HCT116 (cell line): Measurements from ENCODE around the gene NUFIP2. TPM values are rescaled to one million over a fixed set of nuclear protein-coding genes. Genes with fewer than 3 reads are reported as not detected.
"Not testable (repeated sequence)": the region's sequence is repeated elsewhere in the genome, so short reads cannot be mapped to it uniquely, and the experiment has no call there.

ENCODE experiments used
- ATAC-seq: fragments of 200-7000 bp; cut with Tn5 transposase; 2 replicates; pipeline ENCODE4 v1.9.1; 2020; ENCODE audit warnings: mild to moderate bottlenecking, moderate library complexity
- BruUV-seq: library from RNA; stranded (reverse); fragments of 400-500 nt; replicated peaks from 2 replicates; lab custom pipeline; 2021; lab: Mats Ljungman, UMichigan
- CTCF ChIA-PET: fragments of 300-600 bp; sonication (Branson Sonifier 250); formaldehyde crosslinking; loops from one replicate; lab custom pipeline; 2021; ENCODE audit warnings: antibody characterized with exemption; lab: Charles Lee
- POLR2A ChIA-PET: fragments of 300-600, 350-600 bp; sonication (Branson Sonifier 250); formaldehyde crosslinking; loops from one replicate; lab custom pipeline; 2021; ENCODE audit warnings: antibody characterized with exemption; lab: Charles Lee
- RAD21 ChIA-PET, 2 experiments: fragments of 300-600 bp; sonication (Branson Sonifier 250); formaldehyde crosslinking; loops; one replicate each; lab custom pipeline; 2023; ENCODE audit warnings: low total read pairs in 2 of 2; ENCODE audit not compliant: uncharacterized antibody in 2 of 2, unreplicated experiment in 2 of 2, low non-redundant PET in 1 of 2; lab: Charles Lee
- DNase-seq: peaks from one replicate; pipeline ENCODE4 v3.0.0-alpha.2; 2010; ENCODE audit warnings: low read depth, low spot score
- H2AFZ ChIP-seq: fragments of 200-600 bp; shearing (Covaris generic), sonication (generic); 2 replicates; pipeline ENCODE4 v1.6.1; 2017; ENCODE audit warnings: low read depth, mixed run types, mixed read lengths, antibody characterized with exemption, low read length; ENCODE audit not compliant: poor library complexity, severe bottlenecking
- H3K27ac ChIP-seq: 2 replicates; pipeline ENCODE4 v1.5.1; 2012; ENCODE audit warnings: low read depth, low read length
- H3K27me3 ChIP-seq: fragments of 200-600 bp; sonication (generic); 2 replicates; pipeline ENCODE4 v1.6.1; 2016; ENCODE audit warnings: mixed run types, low read length, mixed read lengths; ENCODE audit not compliant: insufficient read depth
- H3K36me3 ChIP-seq, 2 experiments: fragments of 200-500 bp in 1 of 2; fragments of 200-600 bp in 1 of 2; sonication (Bioruptor generic) in 1 of 2; sonication (generic) in 1 of 2; 2 replicates each; pipeline versions ENCODE4 v1.5.1 to v1.6.1; 2014 to 2016; ENCODE audit warnings: low read length in 2 of 2, inconsistent platforms in 1 of 2, mixed read lengths in 1 of 2, mixed run types in 1 of 2; ENCODE audit not compliant: insufficient read depth in 2 of 2, control insufficient read depth in 1 of 2
- H3K4me1 ChIP-seq, 2 experiments: fragments of 200-600 bp in 1 of 2; sonication (generic) in 1 of 2; 2 replicates each; pipeline versions ENCODE4 v1.5.1 to v1.6.1; 2012 to 2017; ENCODE audit warnings: low read length in 2 of 2, inconsistent platforms in 1 of 2, mild to moderate bottlenecking in 1 of 2, mixed read lengths in 1 of 2, mixed run types in 1 of 2, moderate library complexity in 1 of 2; ENCODE audit not compliant: insufficient read depth in 2 of 2, control insufficient read depth in 1 of 2
- H3K4me2 ChIP-seq: fragments of 200-600 bp; sonication (generic); 2 replicates; pipeline ENCODE4 v1.6.1; 2017; ENCODE audit warnings: mixed run types, low read length, mixed read lengths
- H3K4me3 ChIP-seq, 2 experiments: fragments of 200-600 bp in 1 of 2; sonication (generic) in 1 of 2; replicated peaks in 1 of 2; 2 replicates each; pipeline ENCODE4 v1.5.1; 2011 to 2016; ENCODE audit warnings: low read length in 2 of 2, control low read depth in 1 of 2, low read depth in 1 of 2, mild to moderate bottlenecking in 1 of 2, mixed read lengths in 1 of 2, mixed run types in 1 of 2
- H3K79me2 ChIP-seq: fragments of 200-600 bp; sonication (generic); 2 replicates; pipeline ENCODE4 v1.6.1; 2017; ENCODE audit warnings: mild to moderate bottlenecking, mixed run types, low read length, moderate library complexity, mixed read lengths; ENCODE audit not compliant: insufficient read depth
- H3K9ac ChIP-seq: fragments of 200-600 bp; sonication (generic); 2 replicates; pipeline ENCODE4 v1.6.1; 2016; ENCODE audit warnings: low read length, mixed read lengths
- H3K9me2 ChIP-seq: fragments of 200-600 bp; sonication (generic), shearing (Covaris generic); 2 replicates; pipeline ENCODE4 v1.6.1; 2017; ENCODE audit warnings: mixed run types, mild to moderate bottlenecking, moderate library complexity; ENCODE audit not compliant: insufficient read depth
- H3K9me3 ChIP-seq, 2 experiments: fragments of 200-500 bp in 1 of 2; fragments of 200-600 bp in 1 of 2; sonication (Bioruptor generic) in 1 of 2; sonication (generic) in 1 of 2; 2 replicates each; pipeline ENCODE4 v1.6.1; 2014 to 2017; ENCODE audit warnings: low read length in 2 of 2, mixed read lengths in 2 of 2, inconsistent platforms in 1 of 2, low read depth in 1 of 2, mild to moderate bottlenecking in 1 of 2, mixed run types in 1 of 2, moderate library complexity in 1 of 2; ENCODE audit not compliant: control insufficient read depth in 1 of 2, insufficient read depth in 1 of 2
- H4K20me1 ChIP-seq: fragments of 200-600 bp; sonication (generic), shearing (Covaris generic); 2 replicates; pipeline ENCODE4 v1.6.1; 2017; ENCODE audit warnings: mixed run types, mild to moderate bottlenecking, moderate library complexity; ENCODE audit not compliant: insufficient read depth
- CEBPB ChIP-seq: IDR thresholded peaks from 2 replicates; pipeline ENCODE4 v1.6.1; 2012; ENCODE audit warnings: low read depth
- ELF1 ChIP-seq: IDR thresholded peaks from 2 replicates; pipeline ENCODE4 v1.6.1; 2012; ENCODE audit warnings: low read depth, borderline replicate concordance
- EZH2phosphoT487 ChIP-seq: fragments of 200-600 bp; IDR thresholded peaks from 2 replicates; pipeline ENCODE4 v1.6.1; 2018; ENCODE audit warnings: antibody characterized with exemption, borderline replicate concordance
- FOSL1 ChIP-seq: IDR thresholded peaks from 2 replicates; pipeline ENCODE4 v1.6.1; 2012; ENCODE audit warnings: low read depth
- JUND ChIP-seq: IDR thresholded peaks from 2 replicates; pipeline ENCODE4 v1.6.1; 2012
- MAX ChIP-seq: IDR thresholded peaks from 2 replicates; pipeline ENCODE4 v1.6.1; 2012
- POLR2A ChIP-seq: IDR thresholded peaks from 2 replicates; pipeline ENCODE4 v1.7.0; 2011; ENCODE audit warnings: borderline replicate concordance; ENCODE audit not compliant: insufficient read depth, insufficient read length; ENCODE audit errors: extremely low read depth
- POLR2AphosphoS5 ChIP-seq: IDR thresholded peaks from 2 replicates; pipeline ENCODE4 v1.6.1; 2011; ENCODE audit warnings: mild to moderate bottlenecking, low read depth, low read length, moderate library complexity
- TCF7L2 ChIP-seq: IDR thresholded peaks from 2 replicates; pipeline ENCODE4 v1.7.0; 2011; ENCODE audit warnings: borderline replicate concordance, inconsistent platforms; ENCODE audit not compliant: insufficient read depth, insufficient read length; ENCODE audit errors: extremely low read depth
- YY1 ChIP-seq: IDR thresholded peaks from 2 replicates; pipeline ENCODE4 v1.6.1; 2011; ENCODE audit warnings: low read length, low read depth, moderate library complexity, mild to moderate bottlenecking; ENCODE audit not compliant: insufficient replicate concordance; ENCODE audit errors: extremely low read depth
- ZNF274 ChIP-seq: fragments of 200-500 bp; sonication (Bioruptor generic); IDR thresholded peaks from 2 replicates; pipeline ENCODE4 v1.6.1; 2014; ENCODE audit warnings: mild to moderate bottlenecking, low read depth, low read length, inconsistent platforms
- intact Hi-C: fragments of 100-400 bp; cut with micrococcal nuclease; formaldehyde crosslinking; loops from 2 replicates; pipeline ENCODE4 v1.10.0; 2022
- total RNA-seq: library from RNA; stranded (reverse); gene quantifications from one replicate; pipeline ENCODE4 v1.2.1, GENCODE V29; 2021; ENCODE audit not compliant: unreplicated experiment
- TF ChIP-seq, protein P1 (sequence below), 3 experiments: fragments of 200-600 bp in 1 of 3; sonication (generic) in 1 of 3; IDR thresholded peaks in 2 of 3; conservative IDR thresholded peaks in 1 of 3; 2 replicates each; pipeline ENCODE4 v1.5.1; 2012 to 2017; ENCODE audit warnings: low read depth in 2 of 3, low read length in 2 of 3, antibody characterized with exemption in 1 of 3, borderline replicate concordance in 1 of 3, control low read depth in 1 of 3, mild to moderate bottlenecking in 1 of 3, mixed read lengths in 1 of 3, mixed run types in 1 of 3, moderate library complexity in 1 of 3; ENCODE audit not compliant: insufficient read depth in 1 of 3
- TF ChIP-seq, protein P2 (sequence below): IDR thresholded peaks from 2 replicates; pipeline ENCODE4 v1.6.1; 2011; ENCODE audit warnings: mild to moderate bottlenecking, low read length, moderate library complexity; ENCODE audit not compliant: insufficient replicate concordance; ENCODE audit errors: extremely low read depth

Gene NUFIP2
- total RNA-seq, 1 experiment from 2014 or later = 66.5 TPM

DNA sequence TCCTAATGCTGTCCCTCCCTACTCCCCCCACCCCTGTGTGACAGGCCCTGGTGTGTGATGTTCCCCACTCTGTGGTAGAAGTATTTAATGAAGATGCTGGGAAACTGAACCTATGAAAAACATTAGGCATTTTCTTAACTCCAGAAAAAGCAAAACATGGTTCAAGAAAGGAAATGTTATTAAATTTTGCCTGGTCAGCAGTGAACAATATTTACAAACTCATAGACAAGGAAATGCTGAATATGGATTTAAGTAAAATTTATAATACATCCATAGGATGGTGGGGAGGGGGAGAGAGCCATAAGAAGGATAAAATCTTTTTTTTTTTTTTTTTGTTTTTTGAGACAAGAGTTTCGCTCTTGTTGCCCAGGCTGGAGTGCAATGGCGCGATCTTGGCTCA, 58.0 kb downstream of the NUFIP2 start (continued):
- no peak for TF ChIP-seq EZH2phosphoT487
- no peak for TF ChIP-seq CEBPB
- TF ChIP-seq ZNF274 = no peak
- no peak for TF ChIP-seq MAX
- no peak for TF ChIP-seq FOSL1
- TF ChIP-seq TCF7L2 = no peak
- no peak for TF ChIP-seq YY1
- no peak for TF ChIP-seq JUND

- CTCF ChIA-PET, RAD21 ChIA-PET, BruUV-seq: not testable (repeated sequence)
Observed at GRCh38 chr17:29234972-29235371, 59.0 kb downstream of the NUFIP2 start.

DNA sequence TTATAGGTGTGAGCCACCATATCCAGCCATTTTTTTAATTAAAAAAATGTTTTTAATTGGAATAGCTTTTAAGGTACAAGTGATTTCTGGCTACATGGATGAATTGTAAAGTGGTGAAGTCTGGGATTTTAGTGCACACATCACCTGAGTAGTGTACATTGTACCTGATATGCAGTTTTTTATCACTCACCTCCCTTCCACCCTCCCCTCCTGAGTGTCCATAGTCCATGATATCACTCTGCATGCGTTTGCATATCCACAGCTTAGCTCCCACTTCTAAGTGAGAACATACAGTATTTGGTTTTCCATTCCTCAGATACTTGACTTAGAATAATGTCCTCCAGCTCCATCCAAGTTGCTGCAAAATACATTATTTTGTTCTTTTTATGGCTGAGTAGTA, 60.6 kb downstream of the NUFIP2 start:
- BruUV-seq = no TSS peak
- no peak for TF ChIP-seq EZH2phosphoT487
- TF ChIP-seq MAX = no peak
- TF ChIP-seq JUND = no peak
- TF ChIP-seq POLR2A = no peak
- no peak for TF ChIP-seq POLR2AphosphoS5
- TF ChIP-seq, protein P1, sequence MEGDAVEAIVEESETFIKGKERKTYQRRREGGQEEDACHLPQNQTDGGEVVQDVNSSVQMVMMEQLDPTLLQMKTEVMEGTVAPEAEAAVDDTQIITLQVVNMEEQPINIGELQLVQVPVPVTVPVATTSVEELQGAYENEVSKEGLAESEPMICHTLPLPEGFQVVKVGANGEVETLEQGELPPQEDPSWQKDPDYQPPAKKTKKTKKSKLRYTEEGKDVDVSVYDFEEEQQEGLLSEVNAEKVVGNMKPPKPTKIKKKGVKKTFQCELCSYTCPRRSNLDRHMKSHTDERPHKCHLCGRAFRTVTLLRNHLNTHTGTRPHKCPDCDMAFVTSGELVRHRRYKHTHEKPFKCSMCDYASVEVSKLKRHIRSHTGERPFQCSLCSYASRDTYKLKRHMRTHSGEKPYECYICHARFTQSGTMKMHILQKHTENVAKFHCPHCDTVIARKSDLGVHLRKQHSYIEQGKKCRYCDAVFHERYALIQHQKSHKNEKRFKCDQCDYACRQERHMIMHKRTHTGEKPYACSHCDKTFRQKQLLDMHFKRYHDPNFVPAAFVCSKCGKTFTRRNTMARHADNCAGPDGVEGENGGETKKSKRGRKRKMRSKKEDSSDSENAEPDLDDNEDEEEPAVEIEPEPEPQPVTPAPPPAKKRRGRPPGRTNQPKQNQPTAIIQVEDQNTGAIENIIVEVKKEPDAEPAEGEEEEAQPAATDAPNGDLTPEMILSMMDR (IDR thresholded peaks at IDR 0.05 in 2 of 3, conservative IDR thresholded peaks at IDR 0.05 in 1 of 3; ENCODE audit: borderline replicate concordance in 1 of 3, insufficient read depth in 1 of 3, low read depth in 2 of 3, low read length in 2 of 3) = no peak
- no peak for TF ChIP-seq ELF1
- TF ChIP-seq, protein P2, sequence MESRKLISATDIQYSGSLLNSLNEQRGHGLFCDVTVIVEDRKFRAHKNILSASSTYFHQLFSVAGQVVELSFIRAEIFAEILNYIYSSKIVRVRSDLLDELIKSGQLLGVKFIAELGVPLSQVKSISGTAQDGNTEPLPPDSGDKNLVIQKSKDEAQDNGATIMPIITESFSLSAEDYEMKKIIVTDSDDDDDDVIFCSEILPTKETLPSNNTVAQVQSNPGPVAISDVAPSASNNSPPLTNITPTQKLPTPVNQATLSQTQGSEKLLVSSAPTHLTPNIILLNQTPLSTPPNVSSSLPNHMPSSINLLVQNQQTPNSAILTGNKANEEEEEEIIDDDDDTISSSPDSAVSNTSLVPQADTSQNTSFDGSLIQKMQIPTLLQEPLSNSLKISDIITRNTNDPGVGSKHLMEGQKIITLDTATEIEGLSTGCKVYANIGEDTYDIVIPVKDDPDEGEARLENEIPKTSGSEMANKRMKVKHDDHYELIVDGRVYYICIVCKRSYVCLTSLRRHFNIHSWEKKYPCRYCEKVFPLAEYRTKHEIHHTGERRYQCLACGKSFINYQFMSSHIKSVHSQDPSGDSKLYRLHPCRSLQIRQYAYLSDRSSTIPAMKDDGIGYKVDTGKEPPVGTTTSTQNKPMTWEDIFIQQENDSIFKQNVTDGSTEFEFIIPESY = no peak

More at GRCh38 chr17:29234972-29235371, 59.0 kb downstream of the NUFIP2 start:
- DNase-seq, intact Hi-C loops, H4K20me1 ChIP-seq, H3K9me3 ChIP-seq, H3K4me2 ChIP-seq, H3K9ac ChIP-seq, H3K27ac ChIP-seq, H3K4me1 ChIP-seq, H3K4me3 ChIP-seq, H3K9me2 ChIP-seq, H2AFZ ChIP-seq, ATAC-seq, POLR2A ChIA-PET, H3K27me3 ChIP-seq: not testable (repeated sequence)
- peaks cover 0 to 15% of the 10 kb centered on the region in 2 experiments; a peak in 3 of 4 replicates for H3K36me3 ChIP-seq
- H3K79me2 ChIP-seq = peaks cover 32% of the 10 kb centered on the region

More for the DNA sequence above, 60.6 kb downstream of the NUFIP2 start:
- H4K20me1 ChIP-seq = 0 out of 2 replicates have a peak, but pooled peaks cover 2% of the 10 kb centered on the region
- H3K27me3 ChIP-seq = no peaks in the 10 kb centered on the region
- H3K27ac ChIP-seq = no peak overlapping the region
- intact Hi-C loops = no loop called here
- no peak overlapping the region for H2AFZ ChIP-seq
- peaks cover 28% of the 10 kb centered on the region for H3K79me2 ChIP-seq
- no peak overlapping the region for H3K9ac ChIP-seq
- RAD21 ChIA-PET = no interaction called here
- ATAC-seq (no peak), DNase-seq (no peak)
- H3K9me2 ChIP-seq = no peaks in the 10 kb centered on the region
- H3K9me3 ChIP-seq = no peaks in the 10 kb centered on the region
- H3K36me3 ChIP-seq = peaks cover 0 to 10% of the 10 kb centered on the region in 2 experiments; a peak in 2 of 4 replicates
- no peak overlapping the region for H3K4me2 ChIP-seq
- POLR2A ChIA-PET = no interaction called here
- H3K4me3 ChIP-seq = no peak overlapping the region
- H3K4me1 ChIP-seq = peaks cover 0 to 4% of the 10 kb centered on the region in 2 experiments; a peak in 1 of 4 replicates
- CTCF ChIA-PET = interaction anchor here (0.7 to 1.5 kb wide), 2 partner anchors 13 to 18 kb away, joined by 3 to 6 read pairs; no protein-coding TSS in a partner anchor
